KOPT-K1 (cell line): ENCODE measurements around the gene C1orf146.

ENCODE experiments used
- H3K27ac ChIP-seq: fragments of 200-600 bp; sonication (generic); 2 replicates; pipeline ENCODE4 v1.5.1; 2016; ENCODE audit warnings: antibody characterized with exemption, mild to moderate bottlenecking, low read depth, low read length; ENCODE audit not compliant: poor library complexity, severe bottlenecking
- H3K36me3 ChIP-seq: fragments of 200-600 bp; sonication (generic); 2 replicates; pipeline ENCODE4 v1.5.1; 2017; ENCODE audit warnings: antibody characterized with exemption, mild to moderate bottlenecking, low read length, moderate library complexity; ENCODE audit not compliant: insufficient read depth
- H3K9me3 ChIP-seq: fragments of 200-600 bp; sonication (generic); 2 replicates; pipeline ENCODE4 v1.5.1; 2017; ENCODE audit warnings: antibody characterized with exemption, low read length, mild to moderate bottlenecking; ENCODE audit not compliant: insufficient read depth, poor library complexity, severe bottlenecking

Gene C1orf146

GRCh38 chr1:92217721-92218120 lies at the start of gene C1orf146:
TSS of gene C1orf146 (plus strand) at chr1:92217915. CDS start at chr1:92231421, 13,506 bp downstream.
- H3K9me3 ChIP-seq = no peaks in the 10 kb centered on the region
- no peak within 1 kb of the TSS for H3K27ac ChIP-seq
- no peaks in the 10 kb centered on the region for H3K36me3 ChIP-seq

DNA sequence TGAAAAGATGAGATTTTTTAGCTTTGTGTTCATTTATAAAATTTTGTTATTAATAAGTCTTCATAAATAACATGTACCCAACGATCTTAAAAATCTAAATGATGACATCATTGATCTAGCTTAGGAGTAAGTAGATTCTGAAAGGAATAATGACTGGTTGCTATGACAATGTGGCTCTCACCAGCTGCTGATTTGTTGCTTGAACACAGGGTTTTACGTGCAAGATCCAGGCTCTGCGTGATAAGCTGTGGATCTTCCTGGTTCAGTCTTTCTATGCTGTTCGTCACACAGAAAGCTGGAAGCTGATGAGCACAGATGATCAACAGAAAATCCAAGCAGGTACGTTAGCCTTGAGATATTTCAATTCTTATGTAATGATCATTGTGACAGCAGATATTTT lies 49.1 kb upstream of the C1orf146 start:
- H3K27ac ChIP-seq = no peak overlapping the region
- H3K9me3 ChIP-seq = no peaks in the 10 kb centered on the region
- no peaks in the 10 kb centered on the region for H3K36me3 ChIP-seq

DNA sequence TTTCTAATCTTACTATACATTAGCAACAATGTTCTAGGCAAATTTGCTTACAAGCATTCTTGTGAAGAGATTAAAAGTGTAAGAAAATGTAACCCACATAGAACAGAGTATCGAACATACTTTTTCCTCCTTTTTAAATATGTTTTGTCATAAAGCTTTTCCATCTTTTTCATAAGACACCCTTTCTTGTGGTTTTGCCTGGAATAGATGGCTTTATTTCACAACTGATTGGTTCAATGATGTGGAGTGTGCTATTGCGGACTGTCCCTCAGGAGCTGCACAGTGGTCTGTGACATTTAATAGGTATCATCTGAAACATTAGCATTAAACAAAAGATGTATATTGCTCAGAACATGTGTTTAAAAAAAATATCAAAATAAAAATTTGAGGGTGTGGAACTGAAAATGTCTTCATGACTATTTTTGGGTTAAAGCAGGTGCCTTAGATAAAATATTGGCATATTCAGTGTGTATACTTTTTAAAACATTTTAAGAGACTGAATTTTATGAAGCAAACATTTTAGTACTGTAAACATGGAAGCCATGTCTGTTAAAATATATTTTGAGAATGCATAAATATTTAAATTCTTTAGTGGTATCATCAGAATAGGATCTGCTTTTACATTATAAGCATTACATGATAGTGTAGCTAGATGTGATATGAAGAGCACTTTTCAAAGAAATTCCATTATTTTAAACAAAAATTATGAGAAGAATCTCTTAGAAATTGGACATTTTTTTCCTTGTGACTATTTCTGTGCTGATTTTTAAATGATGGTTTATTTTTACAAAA lies 48.3 kb upstream of the C1orf146 start:
- Histone ChIP-seq H3K36me3 (no peaks in the 10 kb centered on the region), H3K27ac (no peak overlapping the region), H3K9me3 (no peaks in the 10 kb centered on the region)

GRCh38 chr1:92184632-92185031 lies 33.1 kb upstream of the C1orf146 start:
- Histone ChIP-seq H3K9me3 (no peaks in the 10 kb centered on the region), H3K27ac (no peak overlapping the region), H3K36me3 (no peaks in the 10 kb centered on the region)

GRCh38 chr1:92186081-92186480 lies 31.6 kb upstream of the C1orf146 start:
- Histone ChIP-seq H3K27ac (no peak overlapping the region), H3K36me3 (no peaks in the 10 kb centered on the region), H3K9me3 (no peaks in the 10 kb centered on the region)

GRCh38 chr1:92188436-92189255 lies 29.1 kb upstream of the C1orf146 start:
- H3K9me3 ChIP-seq = no peaks in the 10 kb centered on the region
- no peak overlapping the region for H3K27ac ChIP-seq
- no peaks in the 10 kb centered on the region for H3K36me3 ChIP-seq

- Histone ChIP-seq H3K27ac (no peak overlapping the region), H3K9me3 (no peaks in the 10 kb centered on the region)
Observed at GRCh38 chr1:92191726-92192125, 26.0 kb upstream of the C1orf146 start.

DNA sequence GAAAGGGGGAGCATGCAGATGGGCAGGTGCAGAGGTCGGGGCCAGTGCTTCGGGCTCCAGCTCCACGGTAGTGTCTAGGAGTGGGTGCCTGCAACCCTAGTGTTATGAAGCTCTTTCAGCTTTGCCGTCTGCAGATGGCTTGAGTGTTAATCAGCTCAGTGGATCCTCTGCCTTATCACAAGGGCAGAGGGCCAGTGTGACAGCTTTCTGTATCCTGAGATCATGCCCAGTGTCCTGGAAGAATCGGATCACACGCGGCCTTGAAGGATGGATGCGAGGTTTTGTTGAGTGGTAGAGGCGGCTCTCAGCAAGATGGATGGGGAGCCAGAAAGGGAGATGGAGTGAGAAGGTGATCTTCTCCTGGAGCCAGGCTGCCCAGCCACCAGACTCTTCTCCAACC lies 25.5 kb upstream of the C1orf146 start:
- H3K27ac ChIP-seq = no peak overlapping the region
- H3K36me3 ChIP-seq = no peaks in the 10 kb centered on the region
- H3K9me3 ChIP-seq = no peaks in the 10 kb centered on the region

More at GRCh38 chr1:92191726-92192125, 26.0 kb upstream of the C1orf146 start:
- no peaks in the 10 kb centered on the region for H3K36me3 ChIP-seq

- Histone ChIP-seq H3K36me3 (no peaks in the 10 kb centered on the region), H3K9me3 (no peaks in the 10 kb centered on the region), H3K27ac (no peak overlapping the region)
Observed at GRCh38 chr1:92194511-92194910, 23.2 kb upstream of the C1orf146 start.

GRCh38 chr1:92201973-92202372 lies 15.7 kb upstream of the C1orf146 start:
- no peak overlapping the region for H3K27ac ChIP-seq
- H3K9me3 ChIP-seq = peaks cover 6% of the 10 kb centered on the region
- no peaks in the 10 kb centered on the region for H3K36me3 ChIP-seq

GRCh38 chr1:92203105-92203504 lies 14.6 kb upstream of the C1orf146 start:
- H3K36me3 ChIP-seq = no peaks in the 10 kb centered on the region
- peaks cover 6% of the 10 kb centered on the region for H3K9me3 ChIP-seq
- H3K27ac ChIP-seq = no peak overlapping the region

DNA sequence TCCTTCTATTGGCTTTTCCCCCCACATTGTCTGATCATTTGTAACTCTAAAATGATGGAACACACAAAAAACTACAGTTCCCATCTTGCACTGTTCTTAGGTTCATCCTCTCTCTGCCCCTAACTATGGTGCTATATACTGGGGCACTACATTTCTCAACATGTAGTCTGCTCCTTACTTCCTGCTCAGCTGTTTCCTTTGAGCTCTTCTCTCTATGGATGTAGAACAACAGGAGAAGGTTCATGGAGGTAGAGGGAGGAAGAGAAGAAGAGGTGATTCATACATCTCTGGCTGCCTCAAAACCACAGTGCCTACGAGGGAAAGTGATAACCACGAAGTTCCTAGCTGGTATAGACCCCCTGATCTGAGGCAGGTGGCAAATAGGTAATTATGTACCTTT lies 7.0 kb upstream of the C1orf146 start:
- no peak overlapping the region for H3K27ac ChIP-seq
- no peaks in the 10 kb centered on the region for H3K36me3 ChIP-seq
- peaks cover 6% of the 10 kb centered on the region for H3K9me3 ChIP-seq

- Histone ChIP-seq H3K9me3 (peaks cover 4% of the 10 kb centered on the region), H3K36me3 (no peaks in the 10 kb centered on the region), H3K27ac (no peak overlapping the region)
Observed at GRCh38 chr1:92211166-92211565, 6.5 kb upstream of the C1orf146 start.

DNA sequence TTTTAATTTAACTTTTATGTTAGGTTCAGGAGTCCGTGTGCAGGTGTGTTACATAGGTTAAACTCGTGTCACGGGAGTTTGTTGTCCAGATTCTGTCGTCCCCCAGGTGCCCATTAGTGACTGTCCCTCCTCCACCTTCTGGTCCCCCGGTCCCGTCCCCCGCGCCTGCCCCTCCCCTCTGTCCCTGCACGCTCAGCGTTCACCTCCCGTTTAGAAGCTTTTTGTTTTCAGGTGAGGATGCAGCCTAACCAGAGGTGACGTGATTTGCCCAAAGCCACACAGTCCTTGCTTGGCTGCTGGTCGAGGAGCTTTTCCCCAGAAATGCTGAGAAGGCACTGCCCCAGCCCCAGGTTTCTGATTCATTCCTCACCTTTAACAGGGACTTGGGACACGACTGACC lies 844 bp downstream of the C1orf146 start:
- H3K27ac ChIP-seq = no peak overlapping the region
- no peaks in the 10 kb centered on the region for H3K9me3 ChIP-seq
- no peaks in the 10 kb centered on the region for H3K36me3 ChIP-seq

- no peaks in the 10 kb centered on the region for H3K9me3 ChIP-seq
- no peak overlapping the region for H3K27ac ChIP-seq
- no peaks in the 10 kb centered on the region for H3K36me3 ChIP-seq
Observed at GRCh38 chr1:92219028-92219427, 1.3 kb downstream of the C1orf146 start.
